Midbrain (tissue), 1 donor: ENCODE results near the gene DPEP2NB.
"Not testable (repeated sequence)": the region's sequence is repeated elsewhere in the genome, so short reads cannot be mapped to it uniquely, and the experiment has no call there.

Experiments
- DNase-seq: peaks from one replicate; lab custom pipeline; 2025; lab: John Stamatoyannopoulos, UW

The DPEP2NB gene

GRCh38 chr16:67982011-67982696, 33.6 kb downstream of the DPEP2NB start:
- no peak for DNase-seq

DNA sequence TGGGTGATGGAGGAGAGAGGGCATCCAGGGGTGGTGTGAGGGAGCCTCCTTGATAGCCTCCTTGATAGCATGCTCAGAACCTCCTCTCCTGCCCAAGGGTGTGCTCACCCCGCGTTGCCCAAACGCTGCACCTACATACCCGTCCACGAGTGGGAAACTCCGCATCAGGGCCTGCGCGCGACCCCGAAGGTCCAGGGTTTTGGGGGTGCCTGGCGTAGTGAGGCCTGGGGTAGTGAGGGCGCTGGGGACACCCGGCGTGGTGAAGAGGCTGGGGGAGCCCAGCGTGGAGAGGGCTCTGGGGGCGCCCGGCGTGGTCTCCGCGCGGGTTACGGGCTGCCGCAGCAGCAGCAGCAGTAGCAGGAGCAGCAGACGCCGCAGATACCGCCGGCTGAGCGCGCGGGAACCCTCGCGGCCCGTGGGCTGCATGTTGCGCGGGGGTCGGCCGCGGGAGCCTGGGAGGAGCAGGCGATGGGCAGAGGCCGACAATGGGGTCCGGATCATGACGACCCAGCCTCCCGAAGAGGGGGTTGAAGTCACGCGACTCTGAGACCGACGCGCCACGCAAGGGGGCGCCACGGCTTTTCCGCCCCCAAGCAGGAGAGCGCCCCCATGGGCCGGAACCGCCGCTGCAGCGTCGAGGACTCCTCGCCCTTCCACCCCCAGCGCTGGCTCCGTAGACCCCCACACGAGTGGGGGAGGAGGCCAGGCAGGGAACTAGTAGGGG, 35.6 kb downstream of the DPEP2NB start, which contains the start of gene DPEP3:
DPEP3 (minus strand) TSS at position 545 of the 724 bp plus-strand sequence; CDS start at position 426, 119 bp downstream.
- DNase-seq, result no peak

- DNase-seq, result no peak
Measured at GRCh38 chr16:67977469-67978227, 38.1 kb downstream of the DPEP2NB start.

- DNase-seq, result no peak
Measured at GRCh38 chr16:67977005-67977404, 38.7 kb downstream of the DPEP2NB start.

GRCh38 chr16:67976205-67976604, 39.5 kb downstream of the DPEP2NB start:
- DNase-seq, result no peak

GRCh38 chr16:67975321-67976105, 40.2 kb downstream of the DPEP2NB start:
- DNase-seq, result no peak

DNA sequence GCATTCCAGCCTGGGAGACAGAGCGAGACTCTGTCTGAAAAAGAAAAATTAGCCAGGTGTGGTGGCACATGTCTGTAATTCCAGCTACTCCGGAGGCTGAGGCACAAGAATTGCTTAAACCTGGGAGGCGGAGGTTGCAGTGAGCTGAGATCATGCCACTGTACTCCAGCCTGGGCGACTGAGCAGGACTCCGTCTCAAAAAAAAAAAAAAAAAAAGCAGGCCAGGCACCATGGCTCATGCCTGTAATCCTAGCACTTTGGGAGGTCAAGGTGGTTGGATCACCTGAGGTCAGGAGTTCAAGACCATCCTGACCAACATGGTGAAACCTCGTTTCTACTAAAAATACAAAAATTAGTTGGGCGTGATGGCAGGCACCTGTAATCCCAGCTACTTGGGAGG, 43.4 kb downstream of the DPEP2NB start:
- DNase-seq, result not testable (repeated sequence)

- DNase-seq, result no peak
Measured at GRCh38 chr16:67971111-67971510, 44.6 kb downstream of the DPEP2NB start.

DNA sequence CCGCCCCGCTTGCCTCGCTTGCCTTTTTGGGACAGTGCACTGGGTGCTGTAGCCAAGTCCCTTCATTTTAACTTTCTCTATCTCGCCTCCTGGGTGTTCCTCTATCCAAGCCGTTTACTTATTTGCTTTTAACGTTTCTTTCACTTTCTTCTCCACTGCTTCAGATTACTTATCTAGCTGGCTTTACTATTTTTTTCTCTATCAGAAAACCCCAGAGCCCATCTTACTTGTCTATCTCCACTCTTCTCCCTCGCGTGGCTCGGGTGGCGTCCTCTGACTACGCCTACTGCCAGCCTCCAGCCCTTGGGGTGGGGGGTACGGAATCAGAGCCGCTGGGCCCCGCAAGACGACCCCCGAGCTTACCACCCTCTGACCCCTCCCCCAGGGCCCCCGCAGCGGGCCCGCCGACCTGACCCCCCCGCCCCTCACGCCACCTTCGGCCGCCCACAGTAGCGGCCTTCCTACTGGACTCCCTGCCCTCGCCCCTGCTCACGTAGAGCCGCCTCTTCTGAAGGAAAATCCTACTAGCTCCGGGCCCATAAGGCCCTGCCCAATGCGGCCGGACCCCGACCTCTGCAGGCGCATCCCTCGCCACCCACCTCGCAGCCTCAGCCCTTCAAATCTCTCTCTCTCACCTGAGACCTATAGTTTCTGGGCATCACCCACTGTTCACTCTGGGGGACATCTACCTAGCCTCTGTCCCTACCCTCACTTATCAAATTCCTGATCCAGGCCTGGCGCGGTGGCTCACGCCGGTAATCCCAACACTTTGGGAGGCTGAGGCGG, 46.3 kb downstream of the DPEP2NB start:
- no peak for DNase-seq

DNA sequence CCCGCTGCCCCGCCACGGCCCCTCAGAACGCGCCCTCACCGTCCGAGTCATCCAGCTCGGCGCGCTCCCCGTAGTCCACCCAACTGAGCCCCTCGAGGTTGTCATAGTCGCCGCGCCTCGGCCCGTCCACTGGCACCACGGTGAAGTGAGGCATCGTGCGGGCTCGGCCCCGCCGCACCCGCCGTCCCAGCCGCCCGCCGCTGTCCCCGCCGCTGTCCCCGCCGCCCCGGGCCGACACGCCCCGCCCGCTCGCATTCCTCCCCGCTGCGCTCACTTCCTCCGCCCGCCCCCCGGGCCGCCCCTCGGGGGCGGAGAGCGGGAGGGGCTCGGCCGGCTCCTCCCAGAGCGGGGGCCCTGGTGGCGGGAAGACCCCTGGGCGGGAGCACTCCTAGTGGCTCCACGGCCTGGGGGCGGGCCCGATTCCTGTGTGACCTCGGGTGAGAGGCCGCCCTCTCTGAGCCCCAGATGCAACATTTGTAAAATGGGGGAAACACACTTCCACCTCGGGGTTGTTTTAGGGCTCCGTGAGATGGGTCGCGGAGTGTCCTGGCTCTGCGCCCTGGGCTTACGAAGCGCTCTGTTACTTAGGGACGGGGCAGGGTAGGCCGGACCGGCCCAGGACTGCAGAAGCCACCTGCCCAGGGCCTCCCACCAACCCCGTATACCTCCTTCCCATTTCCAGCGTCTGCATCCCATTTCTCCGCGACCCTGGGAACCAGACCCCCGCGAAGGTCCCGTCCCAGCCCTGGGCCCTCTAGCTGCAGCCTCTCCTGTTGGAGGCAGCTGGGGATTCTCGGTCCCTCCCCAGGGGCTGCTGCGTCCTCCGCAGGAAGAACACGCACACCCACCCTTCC, 47.1 kb downstream of the DPEP2NB start, which contains the start of gene SLC12A4:
SLC12A4 (minus strand) TSS at position 238 of the 854 bp plus-strand sequence; CDS start at position 154, 84 bp downstream.
- DNase-seq, result peak; percentile 69

DNA sequence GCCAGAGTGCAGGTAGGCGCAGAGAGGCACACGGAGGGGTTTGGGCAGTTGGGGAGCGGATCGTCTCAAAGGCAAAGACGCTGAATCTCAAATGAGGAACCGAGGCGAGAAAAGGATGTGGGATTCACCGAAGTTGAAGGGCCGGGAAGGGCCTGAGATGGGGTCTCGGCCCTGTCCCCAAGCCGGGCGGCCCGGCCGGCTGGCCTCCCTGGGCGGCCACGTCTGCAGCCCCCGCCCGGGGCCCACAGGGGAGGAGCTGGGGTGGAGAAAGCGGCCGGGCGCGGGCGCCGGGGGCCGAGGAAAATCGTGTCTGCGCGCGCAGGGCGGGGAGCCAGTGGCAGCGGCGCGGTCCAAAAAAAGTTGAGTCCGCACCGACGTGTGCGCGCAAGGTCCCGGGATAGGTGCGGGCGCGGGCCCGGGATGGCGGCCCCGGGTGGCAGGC, 47.7 kb downstream of the DPEP2NB start:
- DNase-seq, result no peak

DNA sequence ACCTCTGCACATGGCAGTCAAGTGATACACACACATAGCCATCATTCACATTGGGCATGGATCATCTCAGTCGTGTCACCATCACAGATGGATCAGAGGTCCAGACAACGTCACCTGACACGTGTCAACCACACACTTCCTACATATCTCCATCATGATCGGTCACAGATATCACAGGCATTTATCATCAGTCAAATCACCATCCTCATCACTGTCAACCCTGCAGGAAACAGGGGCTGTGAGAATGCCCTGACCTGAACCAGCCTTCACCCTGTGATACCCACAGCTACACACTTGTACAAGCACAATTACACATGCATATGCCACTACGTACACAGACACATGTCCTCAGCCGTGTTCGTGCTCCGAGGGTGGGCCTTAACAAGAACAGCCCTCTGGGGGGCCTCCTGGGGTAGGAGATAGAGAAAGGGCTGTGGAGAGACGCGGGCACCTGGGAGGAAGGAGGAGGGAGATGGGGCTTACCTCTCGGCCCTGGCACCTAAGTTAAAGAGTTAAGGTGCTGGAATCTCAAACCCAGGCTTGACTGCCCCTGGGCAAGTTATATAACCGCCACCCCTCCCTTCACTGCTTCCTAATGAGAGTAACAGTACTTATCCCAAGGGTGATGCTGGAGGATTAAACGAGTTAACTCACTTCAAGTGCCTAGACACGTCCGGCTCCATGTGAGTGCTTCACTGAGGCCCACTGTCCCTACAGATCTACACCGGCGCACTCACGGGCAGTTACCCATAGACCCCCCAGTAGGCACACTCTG, 48.3 kb downstream of the DPEP2NB start:
- DNase-seq, result no peak

DNA sequence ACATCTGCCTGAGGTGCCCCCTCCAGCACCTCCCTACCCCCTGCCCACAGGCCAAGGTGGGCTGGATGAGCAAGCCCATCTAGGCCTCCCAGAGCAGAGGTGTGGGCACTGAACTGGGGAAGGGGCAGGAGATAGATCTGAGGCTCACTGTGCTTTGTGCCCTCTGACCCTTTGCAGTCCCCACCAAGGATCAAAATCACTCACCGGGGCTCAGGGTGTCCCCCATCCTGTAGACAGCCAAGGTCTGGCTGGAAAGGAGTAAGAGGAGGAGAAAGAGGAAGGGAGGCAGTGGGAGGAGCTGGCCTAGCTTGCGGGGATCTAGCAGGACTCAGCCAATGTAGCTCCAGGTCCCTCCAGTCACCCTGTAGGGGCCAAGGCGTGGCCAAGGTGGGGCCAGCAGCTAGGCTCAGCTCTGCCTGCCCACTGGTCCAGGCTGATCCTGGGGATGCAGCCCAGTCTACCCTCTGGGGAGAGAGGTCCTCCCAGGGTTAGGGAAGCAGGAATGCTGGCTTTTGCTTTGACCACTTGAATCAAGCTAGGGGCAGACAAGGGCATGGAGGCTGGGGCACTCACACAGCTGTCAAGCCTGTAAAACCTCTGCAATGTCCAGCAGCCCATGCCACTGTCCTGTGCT, 49.0 kb downstream of the DPEP2NB start:
- no peak for DNase-seq

GRCh38 chr16:67965668-67966548, 49.8 kb downstream of the DPEP2NB start:
- DNase-seq, result no peak

DNA sequence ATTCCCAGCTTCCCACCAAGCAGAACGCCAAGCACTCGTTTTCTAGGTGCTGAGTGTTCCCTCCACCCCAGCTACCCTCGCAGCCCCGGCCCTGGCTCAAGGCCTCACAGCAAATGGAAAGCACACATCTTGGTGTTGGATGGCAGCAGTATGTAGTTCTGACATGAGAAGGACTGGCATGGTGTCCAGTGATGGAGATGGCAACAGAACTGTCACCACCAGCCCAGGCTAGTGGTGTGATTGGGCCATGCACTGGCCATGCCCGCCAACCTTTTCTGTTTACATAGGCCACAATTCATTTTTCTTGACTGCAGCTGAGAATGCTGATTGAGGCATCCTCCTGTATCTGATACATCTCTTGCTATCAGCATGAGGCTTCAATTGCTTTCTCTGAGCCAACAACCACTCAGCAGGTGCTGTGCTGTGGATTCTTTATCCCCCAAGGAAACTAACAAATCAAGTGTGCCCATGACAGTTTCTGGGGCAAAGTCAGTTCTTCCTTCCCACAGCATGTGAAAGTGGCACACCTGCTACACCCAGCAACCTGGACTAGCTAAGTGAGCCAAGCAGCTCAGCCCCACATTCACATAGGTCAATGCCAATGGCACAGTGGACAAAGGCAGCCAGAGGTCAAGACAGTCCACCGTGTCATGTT, 51.1 kb downstream of the DPEP2NB start:
- no peak for DNase-seq

- no peak for DNase-seq
Measured at GRCh38 chr16:67963662-67964321, 51.9 kb downstream of the DPEP2NB start.
